HepG2 (cell line): ENCODE measurements around the gene PSMC5. TPM values are rescaled to one million over a fixed set of nuclear protein-coding genes. Genes with fewer than 3 reads are reported as not detected.

Experiments used
- ATF3 ChIP-seq: sonication (generic); formaldehyde crosslinking; IDR thresholded peaks from 2 replicates; pipeline ENCODE4 v1.4.0; 2020; ENCODE audit warnings: missing genetic modification reagents
- ELF1 ChIP-seq: sonication (generic); formaldehyde crosslinking; IDR thresholded peaks from 2 replicates; pipeline ENCODE4 v1.4.0; 2020; ENCODE audit warnings: missing genetic modification reagents
- KLF6 ChIP-seq: IDR thresholded peaks from 2 replicates; pipeline ENCODE4 v1.8.0; 2016; ENCODE audit warnings: missing biosample characterization, missing genetic modification reagents
- MTERF4 ChIP-seq: sonication (generic); formaldehyde crosslinking; IDR thresholded peaks from 2 replicates; pipeline ENCODE4 v1.8.0; 2023; ENCODE audit warnings: mild to moderate bottlenecking, missing genetic modification reagents
- PBX3 ChIP-seq: sonication (generic); formaldehyde crosslinking; IDR thresholded peaks from 2 replicates; pipeline ENCODE4 v1.8.1; 2023; ENCODE audit warnings: missing genetic modification reagents, inconsistent platforms, borderline replicate concordance
- RXRA ChIP-seq: sonication (generic); formaldehyde crosslinking; IDR thresholded peaks from 2 replicates; pipeline ENCODE4 v1.5.1; 2020; ENCODE audit warnings: missing genetic modification reagents
- TBP ChIP-seq: sonication (generic); formaldehyde crosslinking; IDR thresholded peaks from 2 replicates; pipeline ENCODE4 v1.5.0; 2020; ENCODE audit warnings: missing genetic modification reagents
- ZBTB40 ChIP-seq, 2 experiments: fragments of 450-650 bp in 1 of 2; sonication (generic) in 1 of 2; formaldehyde crosslinking in 1 of 2; IDR thresholded peaks; 2 replicates each; pipeline versions ENCODE4 v1.6.1 to v1.8.0; 2016 to 2022; ENCODE audit warnings: antibody characterized with exemption in 1 of 2, mild to moderate bottlenecking in 1 of 2, missing genetic modification reagents in 1 of 2
- ZNF672 ChIP-seq: sonication (generic); formaldehyde crosslinking; IDR thresholded peaks from 2 replicates; pipeline ENCODE4 v1.8.1; 2022; ENCODE audit warnings: missing genetic modification reagents
- ZNF704 ChIP-seq: sonication (generic); formaldehyde crosslinking; IDR thresholded peaks from 2 replicates; pipeline ENCODE4 v1.8.1; 2023; ENCODE audit warnings: mild to moderate bottlenecking, inconsistent platforms, moderate library complexity, missing genetic modification reagents, borderline replicate concordance
- polyA plus RNA-seq, 8 experiments: library from polyadenylated mRNA; depleted of rRNA in 3 of 8; stranded (reverse) in 7 of 8; unstranded in 1 of 8; fragments of >200 nt; fragmentation: Illumina TruSeq in 4 of 8; extraction: Trizol in 4 of 8; gene quantifications; 2 replicates each; pipeline versions ENCODE4 v1.2.1 to v1.2.3, GENCODE V29; 2011 to 2016; ENCODE audit warnings: low read depth in 4 of 8, missing spikeins in 1 of 8, mixed read lengths in 1 of 8; ENCODE audit not compliant: insufficient read depth in 1 of 8
- total RNA-seq, 5 experiments: library from RNA; depleted of rRNA; stranded (reverse); fragments of >200 nt; fragmentation: Illumina TruSeq; extraction: Trizol; gene quantifications; 2 replicates each; pipeline ENCODE4 v1.2.3, GENCODE V29; 2016; ENCODE audit warnings: low read depth in 1 of 5

Gene PSMC5
- total and polyA plus RNA-seq, 2 of the 13 experiments (the other 11 are each of a cell fraction or from before 2014, with no cell fraction given), result 35.3 to 128 TPM

- TF ChIP-seq ZNF704 (CRISPR knock-in tag), result no peak
- peak; percentile 95 for TF ChIP-seq KLF6 (CRISPR knock-in tag)
- peak; percentile 69; the same call in 1 of the 2 replicates for TF ChIP-seq MTERF4 (CRISPR knock-in tag)
- peak; percentile 98 for TF ChIP-seq RXRA (CRISPR knock-in tag)
- TF ChIP-seq ATF3 (CRISPR knock-in tag), result peak; percentile 80
- TF ChIP-seq PBX3, result peak; percentile 60
- TF ChIP-seq ZNF672, result peak; percentile 97
- TF ChIP-seq TBP (CRISPR knock-in tag), result no peak
- peak; percentile 56 for TF ChIP-seq ZBTB40 (IDR thresholded peaks at IDR 0.05)
- peak; percentile 89 for TF ChIP-seq ZBTB40 (CRISPR knock-in tag; IDR thresholded peaks at IDR 0.05)
- peak; percentile 91 for TF ChIP-seq ELF1 (CRISPR knock-in tag)
Measured at GRCh38 chr17:63842540-63843386, 15.5 kb downstream of the PSMC5 start, which contains the start of gene SMARCD2 (continued).
